Medulla oblongata (tissue), 1 donor: ENCODE data around the gene MEG3.

Source experiments
- DNase-seq: peaks from one replicate; pipeline ENCODE4 v3.0.0-alpha.2; 2015; ENCODE audit errors: extremely low spot score

MEG3 gene

GRCh38 chr14:100846309-100846859, 20.5 kb downstream of the MEG3 start:
- no peak for DNase-seq

- no peak for DNase-seq
Measured at GRCh38 chr14:100849115-100849781, 23.3 kb downstream of the MEG3 start.

DNA sequence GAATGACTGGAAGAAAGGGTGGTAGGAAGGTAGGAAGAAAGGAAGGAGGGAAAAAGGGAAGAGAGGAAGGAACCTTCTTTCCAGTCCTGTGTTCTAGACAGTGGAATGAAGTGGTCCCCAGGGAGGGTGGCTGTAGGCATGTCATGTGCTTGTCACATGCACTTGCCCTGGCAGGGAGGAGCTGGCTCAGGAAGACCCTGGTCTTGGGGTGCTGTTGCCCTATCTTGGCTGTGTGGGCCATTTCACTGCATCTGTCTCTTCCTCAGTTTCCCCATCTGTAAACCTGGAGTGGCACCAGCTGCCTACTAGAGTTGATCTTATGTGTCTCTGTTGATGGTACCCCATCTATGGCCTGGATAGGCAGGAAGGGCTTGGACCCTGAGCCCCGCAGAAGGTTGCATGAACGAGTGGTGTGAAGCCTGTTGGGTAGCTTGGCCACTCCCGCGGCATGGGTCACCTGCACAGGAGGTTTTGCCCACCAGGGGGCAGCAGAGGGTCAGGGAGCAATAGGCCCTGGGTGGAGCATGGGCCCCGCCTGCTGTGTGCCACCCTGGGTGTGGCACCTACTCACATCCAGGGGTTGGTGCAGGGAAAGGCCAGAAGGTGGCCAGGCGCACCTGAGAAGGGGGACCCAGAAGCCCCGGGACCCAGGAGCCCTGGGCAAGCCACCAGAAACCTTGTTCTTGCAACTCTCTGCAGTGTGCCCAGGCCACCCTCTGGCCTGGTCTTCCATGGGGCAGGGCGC, 25.1 kb downstream of the MEG3 start:
- peak; percentile 41 for DNase-seq

DNA sequence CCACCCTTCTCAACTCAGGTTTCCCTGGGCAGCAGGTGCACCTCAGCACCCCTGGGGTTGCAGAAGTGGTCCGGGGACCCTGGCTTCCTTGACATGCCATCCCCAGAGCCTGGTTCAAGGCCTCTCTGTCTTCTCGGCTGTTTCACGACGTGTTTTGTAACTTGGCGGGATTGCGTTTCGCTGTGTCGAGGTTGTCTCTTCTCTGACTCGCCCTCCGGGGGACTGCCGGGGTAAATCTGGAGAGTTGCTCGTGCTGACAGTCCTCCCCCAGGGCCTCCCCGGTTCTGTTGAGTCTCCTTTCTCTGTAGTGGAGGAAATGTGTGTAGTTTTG, 25.6 kb downstream of the MEG3 start:
- DNase-seq, result no peak

GRCh38 chr14:100851946-100852620, 26.2 kb downstream of the MEG3 start:
- no peak for DNase-seq

DNA sequence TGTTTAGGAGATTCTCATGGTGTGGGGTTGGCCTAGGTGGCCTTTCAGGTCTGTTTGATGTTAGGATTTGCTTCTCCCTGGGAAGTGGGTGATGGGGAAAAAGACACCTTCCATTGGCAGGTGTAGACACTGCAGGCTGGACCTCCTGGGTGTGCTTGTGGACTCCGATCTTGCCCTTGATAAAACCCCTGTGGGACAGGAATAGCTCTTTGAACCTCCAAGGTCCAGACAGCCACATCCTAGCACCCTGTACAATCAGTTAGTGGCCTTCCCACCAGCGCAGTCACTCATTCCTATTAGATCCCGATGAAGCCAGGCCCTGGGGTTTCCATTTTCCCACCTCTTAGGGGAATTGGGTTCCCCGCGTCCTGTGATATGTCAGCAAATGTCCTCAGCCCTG, 28.5 kb downstream of the MEG3 start:
- no peak for DNase-seq

- no peak for DNase-seq
Measured at GRCh38 chr14:100855256-100855930, 29.5 kb downstream of the MEG3 start.

DNA sequence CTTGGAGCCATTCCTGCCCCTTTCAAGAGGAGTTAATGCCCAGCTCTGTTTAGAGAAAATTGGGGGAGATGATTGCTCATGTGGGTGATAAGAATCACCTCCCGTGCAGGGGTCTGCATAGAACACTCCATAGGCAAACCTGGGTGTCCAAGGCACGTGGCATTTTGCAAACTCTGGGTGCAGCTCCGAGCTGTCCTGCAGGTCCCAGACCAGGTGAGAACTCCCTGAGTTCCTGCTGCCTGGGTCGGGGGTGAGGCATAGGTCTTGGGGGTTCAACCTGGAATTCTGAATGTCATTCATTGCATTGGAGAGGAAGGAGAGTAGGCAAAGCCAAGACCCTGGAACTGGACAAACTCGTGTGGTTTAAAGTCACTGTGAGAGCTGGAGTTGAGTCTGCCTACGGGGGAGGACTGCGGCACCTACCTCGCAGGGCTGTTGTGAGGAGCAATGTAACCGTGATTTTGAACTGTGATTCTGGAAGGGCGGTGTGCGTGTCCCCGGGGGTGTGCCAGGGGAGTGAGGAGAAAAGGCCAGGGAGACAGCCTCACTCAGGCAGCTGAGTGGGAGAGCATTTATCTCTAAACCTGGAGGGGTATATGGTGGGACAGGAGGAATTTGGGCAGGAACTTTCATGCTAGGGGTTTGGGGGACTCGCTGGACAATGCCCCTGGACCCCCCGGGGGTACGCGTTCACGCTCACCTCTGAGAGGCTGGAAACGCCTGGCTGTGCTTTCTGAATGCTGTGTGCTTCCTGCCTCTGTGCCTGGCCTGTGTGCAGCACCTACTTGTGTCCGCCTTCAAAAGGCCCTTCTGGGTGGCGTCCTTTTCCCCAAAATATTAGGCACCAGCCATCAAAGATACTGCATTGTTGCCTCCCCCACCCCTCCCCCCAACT, 30.4 kb downstream of the MEG3 start:
- no peak for DNase-seq

GRCh38 chr14:100857233-100857922, 31.5 kb downstream of the MEG3 start:
- no peak for DNase-seq

GRCh38 chr14:100857923-100858837, 32.3 kb downstream of the MEG3 start:
- no peak for DNase-seq

DNA sequence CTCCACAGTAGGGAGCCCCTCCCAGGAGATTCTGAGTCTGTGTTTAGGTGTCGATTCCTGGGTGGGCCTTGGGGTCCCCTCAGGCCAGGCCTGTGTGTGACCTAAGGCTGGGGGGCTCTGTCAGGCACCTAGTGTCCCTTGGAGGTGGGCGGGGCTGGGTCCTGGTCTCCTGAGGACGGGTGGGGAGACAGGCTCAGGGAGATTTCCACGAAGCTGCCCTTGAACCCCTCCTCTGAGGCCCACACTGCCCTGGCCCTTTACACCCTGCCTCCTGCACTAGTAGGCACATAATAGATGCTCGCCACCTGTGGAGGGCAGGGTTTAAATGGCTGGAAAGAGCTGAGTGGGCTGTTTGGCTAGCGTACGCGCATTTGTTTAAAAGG, 32.9 kb downstream of the MEG3 start:
- DNase-seq, result no peak

DNA sequence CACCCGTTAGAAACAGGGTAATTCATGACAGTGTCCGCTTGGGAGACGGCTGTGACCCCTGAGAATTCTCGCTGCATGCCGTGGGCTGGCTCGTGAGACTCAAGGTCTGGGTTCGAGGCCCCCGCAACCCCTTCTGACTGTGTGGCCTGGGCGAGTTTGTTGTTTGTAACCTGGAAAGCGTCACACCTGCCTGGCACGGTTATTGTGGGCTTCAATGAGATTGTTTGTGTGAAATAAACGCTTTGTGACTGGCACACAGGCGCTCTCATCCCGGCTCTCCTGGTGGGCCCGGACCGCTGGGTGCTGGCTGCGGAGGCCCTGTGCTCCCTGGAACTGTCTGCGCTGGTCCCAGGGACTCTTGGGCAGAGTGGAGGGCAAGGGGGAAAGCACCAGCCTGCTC, 33.9 kb downstream of the MEG3 start:
- DNase-seq, result no peak

GRCh38 chr14:100860556-100861187, 34.8 kb downstream of the MEG3 start:
- no peak for DNase-seq

DNA sequence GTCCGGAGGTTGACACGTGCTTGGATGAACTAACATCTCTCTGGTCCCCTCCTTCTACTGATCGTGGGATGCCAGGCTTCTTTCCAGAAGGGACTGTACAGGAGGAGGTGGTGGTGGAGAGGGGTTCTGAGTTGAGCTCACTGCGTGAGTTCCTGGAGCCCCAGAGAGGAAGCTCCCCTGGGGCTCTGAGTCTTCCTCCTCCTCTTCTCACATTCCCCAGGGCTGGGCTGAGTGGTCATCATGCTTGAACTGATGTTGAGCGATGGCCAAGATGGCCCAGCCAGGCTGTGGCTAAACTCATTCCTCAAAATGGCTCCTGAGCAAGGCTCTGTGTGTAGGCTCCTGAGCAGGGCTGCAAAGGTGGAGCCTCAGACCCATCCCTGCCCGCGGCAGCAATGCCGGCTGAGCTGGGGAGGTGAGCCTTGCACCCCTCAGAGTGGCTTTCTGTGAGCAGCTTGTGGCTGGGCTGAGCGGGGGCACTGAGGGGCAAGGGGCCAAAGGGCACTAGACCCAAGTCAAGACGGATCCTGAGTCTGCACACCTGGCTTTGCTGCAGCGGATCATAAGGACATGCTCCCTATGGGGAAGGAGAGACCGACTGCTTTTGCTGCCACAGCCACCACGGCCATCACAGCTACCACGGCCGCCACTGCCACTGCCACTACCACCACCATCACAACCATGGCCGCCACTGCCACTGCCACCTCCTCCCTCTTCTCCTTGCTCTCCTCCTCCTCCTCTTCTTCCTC, 35.4 kb downstream of the MEG3 start:
- no peak for DNase-seq

DNA sequence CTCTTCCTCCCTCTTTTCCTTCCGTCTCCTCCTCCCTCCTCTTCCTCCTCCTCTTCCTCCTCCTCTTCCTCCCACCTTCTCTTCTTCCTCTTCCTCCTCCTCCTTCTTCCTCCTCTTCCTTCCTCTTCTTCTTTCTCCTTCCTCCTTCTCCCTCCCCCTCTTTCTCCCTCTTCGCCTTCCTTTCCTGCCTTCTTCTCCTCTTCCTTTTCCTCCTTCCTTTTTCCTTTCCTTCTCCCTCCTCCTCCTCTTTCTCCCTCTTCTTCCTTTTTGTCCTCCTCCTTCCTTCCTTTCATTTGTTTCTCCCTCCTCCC, 36.0 kb downstream of the MEG3 start:
- DNase-seq, result no peak

- DNase-seq, result no peak
Measured at GRCh38 chr14:100862277-100862676, 36.4 kb downstream of the MEG3 start.

DNA sequence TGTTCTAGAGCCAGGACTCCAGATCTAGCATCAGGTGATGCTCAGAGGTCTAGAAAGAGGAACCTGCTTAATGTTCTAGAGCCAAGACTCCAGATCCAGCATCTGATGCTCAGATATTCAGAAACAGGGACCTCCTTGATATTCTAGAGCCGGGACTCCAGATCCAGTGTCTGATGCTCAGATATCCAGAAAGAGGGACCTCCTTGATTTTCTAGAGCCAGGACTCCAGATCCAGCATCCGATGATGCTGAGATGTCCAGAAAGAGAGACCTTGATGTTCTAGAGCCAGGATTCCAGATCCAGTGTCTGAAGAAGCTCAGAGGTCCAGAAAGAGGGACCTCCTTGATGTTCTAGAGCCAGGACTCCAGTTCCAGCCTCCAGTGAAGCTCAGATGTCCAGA, 36.9 kb downstream of the MEG3 start:
- no peak for DNase-seq

- DNase-seq, result no peak
Measured at GRCh38 chr14:100864206-100864605, 38.3 kb downstream of the MEG3 start.
